Testis (tissue), 3 donors: ENCODE results near the gene FRY. TPM values are rescaled to one million over a fixed set of nuclear protein-coding genes. Genes with fewer than 3 reads are reported as not detected.
A peak's percentile ranks its signal among the peaks of the same experiment; 100 is the strongest.

Experiments
- DNase-seq: peaks from one replicate; pipeline ENCODE4 v3.0.0-alpha.2; 2019
- H3K27ac ChIP-seq, 2 donors: fragments of 200-600 bp; sonication (generic); one replicate each; pipeline ENCODE4 v1.5.1; 2019
- H3K27me3 ChIP-seq: fragments of 200-600 bp; sonication (generic); one replicate; pipeline ENCODE4 v1.5.1; 2019
- H3K36me3 ChIP-seq: fragments of 200-600 bp; sonication (generic); one replicate; pipeline ENCODE4 v1.5.1; 2017; ENCODE audit warnings: low read depth; ENCODE audit errors: missing control alignments
- H3K4me1 ChIP-seq: fragments of 200-600 bp; sonication (generic); one replicate; pipeline ENCODE4 v1.5.1; 2019
- H3K4me3 ChIP-seq, 2 donors: fragments of 200-600 bp; sonication (generic); one replicate each; pipeline ENCODE4 v1.5.1; 2017 to 2019
- H3K9me3 ChIP-seq: fragments of 200-600 bp; sonication (generic); one replicate; pipeline ENCODE4 v1.5.1; 2017
- CTCF ChIP-seq, 3 experiments: fragments of 450-650 bp in 2 of 3; fragments of 200-600 bp in 1 of 3; sonication (generic) in 1 of 3; IDR thresholded peaks; one replicate each; pipeline ENCODE4 v1.5.1; 2016 to 2019; ENCODE audit warnings: antibody characterized with exemption in 3 of 3, mild to moderate bottlenecking in 2 of 3, moderate library complexity in 1 of 3
- POLR2A ChIP-seq: fragments of 450-650 bp; IDR thresholded peaks from one replicate; pipeline ENCODE4 v1.6.1; 2017; ENCODE audit warnings: antibody characterized with exemption, mild to moderate bottlenecking, moderate library complexity
- WGBS, 2 donors: methylation state at CpG; one replicate each; pipeline ENCODE4 v1.1.5; 2018; 5-methylcytosine and 5-hydroxymethylcytosine counted together
- intact Hi-C: fragments of 100-400 bp; cut with DNase I; formaldehyde crosslinking; loops from one replicate; pipeline ENCODE4 v1.15.1; 2023; ENCODE audit warnings: low total_unique reads
- polyA plus RNA-seq: library from polyadenylated mRNA; stranded (reverse); fragments of 350-450 nt; fragmentation: Illumina TruSeq; extraction: RNeasy Lipid Tissue Mini Kit (QIAGEN cat#74804); gene quantifications from one replicate; pipeline ENCODE4 v1.2.3, GENCODE V29; 2014; ENCODE audit warnings: low read depth, low replicate concordance; ENCODE audit not compliant: insufficient read depth
- total RNA-seq, 2 donors: library from RNA; depleted of rRNA; stranded (reverse); fragments of >200 nt; gene quantifications; one replicate each; pipeline ENCODE4 v1.2.3, GENCODE V29; 2016

Gene FRY
- total and polyA plus RNA-seq, 3 donors from 2014 or later, result 24.8 to 26.6 (median 25.9) TPM

GRCh38 chr13:32246468-32246867, 214.9 kb downstream of the FRY start:
- TF ChIP-seq POLR2A (no peak), CTCF (IDR thresholded peaks at IDR 0.05) (peak; percentile 43 to 68 (median 59))
- 65 to 80% methylated on average over 2 of the region's 2 CpGs for WGBS, 2 donors
- Histone ChIP-seq H3K4me3 (no peak overlapping the region), H3K9me3 (no peaks in the 10 kb centered on the region), H3K36me3 (no peaks in the 10 kb centered on the region), H3K4me1 (peaks cover 2% of the 10 kb centered on the region), H3K27ac (no peak overlapping the region), H3K27me3 (no peaks in the 10 kb centered on the region)
- peak; percentile 76 for DNase-seq
- intact Hi-C loops, result no loop called here

- H3K9me3 ChIP-seq, result no peaks in the 10 kb centered on the region
- intact Hi-C loops, result no loop called here
- no peak for TF ChIP-seq CTCF (IDR thresholded peaks at IDR 0.05)
- no peak for TF ChIP-seq POLR2A
- DNase-seq, result no peak
- no peaks in the 10 kb centered on the region for H3K27me3 ChIP-seq
- no peak overlapping the region for H3K4me3 ChIP-seq
- WGBS, 2 donors, result 0% methylated on average over 1 of the region's 1 CpG
- H3K36me3 ChIP-seq, result no peaks in the 10 kb centered on the region
- peaks cover 2% of the 10 kb centered on the region for H3K4me1 ChIP-seq
- H3K27ac ChIP-seq, result no peak overlapping the region
Measured at GRCh38 chr13:32247887-32248286, 216.3 kb downstream of the FRY start.

DNA sequence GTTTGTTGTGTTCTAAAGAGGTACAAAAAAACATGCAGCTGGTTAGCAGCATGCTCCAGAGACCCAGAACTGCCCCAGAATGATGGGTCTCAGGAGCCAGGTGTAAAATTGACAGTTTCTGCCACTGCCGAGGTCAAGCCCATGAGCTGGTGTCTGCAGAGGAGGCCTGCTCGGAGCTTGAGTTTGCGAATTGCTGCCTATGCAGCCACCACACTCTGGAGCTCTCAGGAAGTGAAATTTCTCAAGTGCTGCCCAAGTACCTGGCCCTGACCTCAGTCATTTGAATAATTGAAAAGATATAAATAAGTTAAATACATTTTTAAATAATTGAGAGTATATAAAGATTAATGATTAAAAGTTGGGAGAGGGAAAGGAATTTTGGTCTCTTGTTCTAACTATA, 217.2 kb downstream of the FRY start:
- no peak overlapping the region for H3K4me3 ChIP-seq
- H3K36me3 ChIP-seq, result no peaks in the 10 kb centered on the region
- peaks cover 2% of the 10 kb centered on the region for H3K4me1 ChIP-seq
- intact Hi-C loops, result no loop called here
- H3K9me3 ChIP-seq, result no peaks in the 10 kb centered on the region
- H3K27ac ChIP-seq, result no peak overlapping the region
- no peak for DNase-seq
- TF ChIP-seq POLR2A (no peak), CTCF (IDR thresholded peaks at IDR 0.05) (no peak)
- no peaks in the 10 kb centered on the region for H3K27me3 ChIP-seq
- WGBS, 2 donors, result 84 to 87% methylated on average over 3 of the region's 3 CpGs

DNA sequence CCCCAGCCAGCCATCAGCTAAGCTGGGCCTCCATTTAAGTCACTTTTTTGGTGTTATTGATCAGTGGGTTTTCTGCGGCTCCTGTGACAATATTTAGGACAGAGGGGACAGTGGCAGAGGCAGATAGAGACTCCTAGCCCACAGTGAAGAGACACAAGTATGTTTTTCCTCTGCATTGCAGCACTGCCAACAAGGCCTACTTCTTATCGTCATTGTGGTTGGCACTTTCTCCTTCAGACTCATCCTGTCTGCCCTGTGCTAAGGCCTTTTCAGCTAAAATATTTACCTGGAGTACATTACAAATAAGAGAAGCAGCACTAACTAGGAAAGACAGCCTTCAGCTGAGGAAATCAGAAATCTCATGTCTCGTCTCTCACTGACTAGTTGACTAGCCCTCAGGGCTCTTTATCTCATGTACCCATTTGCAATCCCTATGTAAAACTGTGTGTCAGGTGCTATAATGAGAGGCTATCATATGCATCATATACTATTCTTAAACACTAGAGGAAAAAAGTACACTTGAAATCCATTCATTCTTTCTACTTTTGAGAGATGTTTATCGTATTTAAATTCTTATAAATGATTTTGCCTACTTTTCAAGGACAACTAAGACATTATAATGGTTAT, 221.4 kb downstream of the FRY start:
- Histone ChIP-seq H3K9me3 (no peaks in the 10 kb centered on the region), H3K27me3 (no peaks in the 10 kb centered on the region), H3K4me1 (no peaks in the 10 kb centered on the region), H3K36me3 (no peaks in the 10 kb centered on the region), H3K27ac (peak overlapping the region in 1 of 2 donors; percentile 68), H3K4me3 (no peak overlapping the region)
- TF ChIP-seq POLR2A (no peak), CTCF (IDR thresholded peaks at IDR 0.05) (no peak)
- DNase-seq, result no peak
- WGBS, 2 donors, result 89 to 94% methylated on average over 4 of the region's 4 CpGs
- intact Hi-C loops, result no loop called here

DNA sequence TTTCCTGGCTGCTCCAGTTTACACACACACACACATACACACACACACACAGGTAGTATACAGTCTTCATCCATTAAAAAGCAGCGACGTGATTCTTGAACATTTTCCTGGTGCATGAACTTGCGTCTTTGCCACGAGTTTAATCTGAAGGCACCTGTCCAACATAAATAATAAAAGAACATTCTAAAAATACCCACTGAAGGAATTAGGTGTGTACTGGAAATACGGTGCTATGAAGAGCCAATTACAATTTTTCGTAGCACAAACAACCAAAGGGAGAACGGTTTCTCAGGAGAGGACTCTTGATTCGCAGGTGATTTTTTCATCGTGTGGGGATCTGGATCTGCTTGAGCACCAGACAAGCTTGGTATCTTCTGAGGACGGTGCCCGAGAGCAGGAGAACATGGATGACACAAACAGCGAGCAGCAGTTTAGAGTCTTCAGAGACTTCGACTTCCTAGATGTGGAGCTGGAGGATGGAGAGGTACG, 222.4 kb downstream of the FRY start:
- 57 to 62% methylated on average over 14 of the region's 14 CpGs for WGBS, 2 donors
- Histone ChIP-seq H3K27me3 (no peaks in the 10 kb centered on the region), H3K36me3 (no peaks in the 10 kb centered on the region), H3K27ac (peak overlapping the region; percentile 37 to 68), H3K9me3 (no peaks in the 10 kb centered on the region), H3K4me3 (peak overlapping the region; percentile 13 to 18), H3K4me1 (no peaks in the 10 kb centered on the region)
- intact Hi-C loops, result no loop called here
- TF ChIP-seq POLR2A, result no peak
- TF ChIP-seq CTCF (IDR thresholded peaks at IDR 0.05), result no peak
- no peak for DNase-seq
